ENCODE results near the gene TSPAN14. TPM values are rescaled to one million over a fixed set of nuclear protein-coding genes. Genes with fewer than 3 reads are reported as not detected.

TSPAN14 gene
- total and polyA plus RNA-seq, 2 donors (not counting 1 experiment from before 2014, with no cell fraction given) = 12.1 to 50.0 TPM

DNA sequence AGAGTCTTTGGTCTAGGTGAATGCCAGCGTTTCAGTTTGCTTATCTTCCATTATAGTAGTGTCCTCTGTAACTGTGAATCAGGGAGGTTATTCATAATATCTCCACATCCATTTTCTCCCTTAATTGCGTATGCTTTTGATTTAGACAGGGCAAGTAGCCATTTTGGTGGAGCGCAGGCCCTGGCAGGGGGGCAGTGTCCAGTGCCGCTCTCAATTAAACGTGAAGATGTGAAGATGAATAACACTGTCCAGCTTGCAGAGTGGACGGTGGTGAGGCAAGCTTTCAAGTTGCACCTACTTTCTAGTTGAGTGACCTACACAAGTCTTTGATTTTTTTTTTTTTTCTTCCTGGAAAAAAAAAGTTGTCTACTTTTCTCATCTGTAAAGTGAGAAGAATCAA, 4.5 kb downstream of the TSPAN14 start:
- no peak for DNase-seq (ENCODE audit: low read depth in 2 of 2)
- TF ChIP-seq, protein P1, sequence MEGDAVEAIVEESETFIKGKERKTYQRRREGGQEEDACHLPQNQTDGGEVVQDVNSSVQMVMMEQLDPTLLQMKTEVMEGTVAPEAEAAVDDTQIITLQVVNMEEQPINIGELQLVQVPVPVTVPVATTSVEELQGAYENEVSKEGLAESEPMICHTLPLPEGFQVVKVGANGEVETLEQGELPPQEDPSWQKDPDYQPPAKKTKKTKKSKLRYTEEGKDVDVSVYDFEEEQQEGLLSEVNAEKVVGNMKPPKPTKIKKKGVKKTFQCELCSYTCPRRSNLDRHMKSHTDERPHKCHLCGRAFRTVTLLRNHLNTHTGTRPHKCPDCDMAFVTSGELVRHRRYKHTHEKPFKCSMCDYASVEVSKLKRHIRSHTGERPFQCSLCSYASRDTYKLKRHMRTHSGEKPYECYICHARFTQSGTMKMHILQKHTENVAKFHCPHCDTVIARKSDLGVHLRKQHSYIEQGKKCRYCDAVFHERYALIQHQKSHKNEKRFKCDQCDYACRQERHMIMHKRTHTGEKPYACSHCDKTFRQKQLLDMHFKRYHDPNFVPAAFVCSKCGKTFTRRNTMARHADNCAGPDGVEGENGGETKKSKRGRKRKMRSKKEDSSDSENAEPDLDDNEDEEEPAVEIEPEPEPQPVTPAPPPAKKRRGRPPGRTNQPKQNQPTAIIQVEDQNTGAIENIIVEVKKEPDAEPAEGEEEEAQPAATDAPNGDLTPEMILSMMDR (conservative IDR thresholded peaks at IDR 0.05 in 1 of 2, IDR thresholded peaks at IDR 0.05 in 1 of 2; ENCODE audit: low read depth in 1 of 2, low read length in 2 of 2) = no peak
- TF ChIP-seq EZH2 (IDR thresholded peaks at IDR 0.05; ENCODE audit: low read length, missing control alignments) = no peak
- no peaks in the 10 kb centered on the region for H4K20me1 ChIP-seq (ENCODE audit: control insufficient read depth, extremely low read depth, insufficient read depth, low read length)
- no peak overlapping the region for H3K4me3 ChIP-seq (replicated peaks in 1 of 4; ENCODE audit: control extremely low read depth in 1 of 4, insufficient read depth in 1 of 4, low read depth in 3 of 4, low read length in 4 of 4)
- peak overlapping the region; percentile 18 for H3K27ac ChIP-seq (ENCODE audit: insufficient read depth, low read length)
- no peaks in the 10 kb centered on the region for H3K36me3 ChIP-seq (ENCODE audit: control insufficient read depth, insufficient read depth, low read length)
- peaks cover 72% of the 10 kb centered on the region for H3K79me2 ChIP-seq (ENCODE audit: control insufficient read depth, insufficient read depth, low read length)
- no peak overlapping the region for H3K4me2 ChIP-seq (ENCODE audit: extremely low read depth, insufficient read depth, low read length)
- no peaks in the 10 kb centered on the region for H3K27me3 ChIP-seq (ENCODE audit: control insufficient read depth, insufficient read depth, low read length)
- H2AFZ ChIP-seq (ENCODE audit: low read length) = no peak overlapping the region
- H3K9me3 ChIP-seq (ENCODE audit: control insufficient read depth, insufficient read depth, low read depth, low read length) = no peaks in the 10 kb centered on the region
- H3K9ac ChIP-seq (ENCODE audit: insufficient read depth, low read length) = no peak overlapping the region
- H3K4me1 ChIP-seq (ENCODE audit: control insufficient read depth, extremely low read depth, insufficient read depth, low read length) = peaks cover 32% of the 10 kb centered on the region

DNA sequence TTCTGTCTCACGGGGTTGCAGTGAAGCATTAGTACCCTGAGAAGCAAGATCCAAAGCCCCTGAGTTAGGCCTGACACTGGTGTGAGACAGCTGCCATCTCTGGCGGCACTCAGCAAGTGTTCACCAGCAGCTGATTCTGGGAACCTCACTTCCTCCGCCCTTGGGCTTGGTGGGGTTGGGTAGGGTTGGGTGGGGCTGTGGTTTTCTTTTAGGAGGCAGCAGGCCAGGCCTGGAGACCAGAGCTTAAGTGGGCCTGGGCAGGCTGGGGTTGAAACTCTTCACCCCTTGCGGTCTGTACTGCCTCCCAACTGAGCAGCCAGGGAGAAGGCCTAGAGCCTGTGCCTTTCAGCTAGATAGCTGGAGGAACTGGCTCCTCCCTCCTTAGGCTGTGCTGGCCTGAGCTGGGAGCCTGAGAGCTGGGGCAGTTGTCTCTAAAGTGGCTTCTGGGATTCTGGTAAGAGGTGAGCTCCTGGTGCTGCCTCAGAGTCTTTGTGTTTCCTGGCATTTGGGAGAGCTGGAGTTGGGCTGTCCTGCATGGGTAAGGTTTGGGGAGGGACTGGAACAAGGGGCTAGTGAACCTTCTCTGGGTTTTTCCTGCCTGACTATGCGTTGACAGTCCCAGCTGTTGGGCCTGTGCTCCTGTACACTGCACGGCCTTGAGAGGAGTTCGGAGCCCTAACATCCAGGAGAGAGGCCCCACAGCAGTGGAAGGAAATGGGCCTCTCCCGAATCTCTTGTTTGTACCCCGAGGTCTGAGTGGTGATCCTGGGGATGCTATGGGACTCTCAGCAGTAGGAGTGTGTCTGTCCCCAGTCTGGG, 5.1 kb downstream of the TSPAN14 start:
- Histone ChIP-seq H3K27me3 (ENCODE audit: control insufficient read depth, insufficient read depth, low read length) (no peaks in the 10 kb centered on the region), H3K4me2 (ENCODE audit: extremely low read depth, insufficient read depth, low read length) (no peak overlapping the region), H3K36me3 (ENCODE audit: control insufficient read depth, insufficient read depth, low read length) (no peaks in the 10 kb centered on the region), H3K4me3 (replicated peaks in 1 of 4; ENCODE audit: control extremely low read depth in 1 of 4, insufficient read depth in 1 of 4, low read depth in 3 of 4, low read length in 4 of 4) (peak overlapping the region in 1 of 4 experiments; percentile 12), H2AFZ (ENCODE audit: low read length) (no peak overlapping the region), H3K27ac (ENCODE audit: insufficient read depth, low read length) (peak overlapping the region; percentile 35), H3K9me3 (ENCODE audit: control insufficient read depth, insufficient read depth, low read depth, low read length) (no peaks in the 10 kb centered on the region), H3K4me1 (ENCODE audit: control insufficient read depth, extremely low read depth, insufficient read depth, low read length) (peaks cover 38% of the 10 kb centered on the region), H3K9ac (ENCODE audit: insufficient read depth, low read length) (peak overlapping the region; percentile 16), H4K20me1 (ENCODE audit: control insufficient read depth, extremely low read depth, insufficient read depth, low read length) (no peaks in the 10 kb centered on the region), H3K79me2 (ENCODE audit: control insufficient read depth, insufficient read depth, low read length) (peaks cover 78% of the 10 kb centered on the region)
- DNase-seq (ENCODE audit: low read depth in 2 of 2) = peak; percentile 88 to 89
- TF ChIP-seq EZH2 (IDR thresholded peaks at IDR 0.05; ENCODE audit: low read length, missing control alignments) = no peak
- TF ChIP-seq, protein P1 (conservative IDR thresholded peaks at IDR 0.05 in 1 of 2, IDR thresholded peaks at IDR 0.05 in 1 of 2; ENCODE audit: low read depth in 1 of 2, low read length in 2 of 2) = no peak

DNA sequence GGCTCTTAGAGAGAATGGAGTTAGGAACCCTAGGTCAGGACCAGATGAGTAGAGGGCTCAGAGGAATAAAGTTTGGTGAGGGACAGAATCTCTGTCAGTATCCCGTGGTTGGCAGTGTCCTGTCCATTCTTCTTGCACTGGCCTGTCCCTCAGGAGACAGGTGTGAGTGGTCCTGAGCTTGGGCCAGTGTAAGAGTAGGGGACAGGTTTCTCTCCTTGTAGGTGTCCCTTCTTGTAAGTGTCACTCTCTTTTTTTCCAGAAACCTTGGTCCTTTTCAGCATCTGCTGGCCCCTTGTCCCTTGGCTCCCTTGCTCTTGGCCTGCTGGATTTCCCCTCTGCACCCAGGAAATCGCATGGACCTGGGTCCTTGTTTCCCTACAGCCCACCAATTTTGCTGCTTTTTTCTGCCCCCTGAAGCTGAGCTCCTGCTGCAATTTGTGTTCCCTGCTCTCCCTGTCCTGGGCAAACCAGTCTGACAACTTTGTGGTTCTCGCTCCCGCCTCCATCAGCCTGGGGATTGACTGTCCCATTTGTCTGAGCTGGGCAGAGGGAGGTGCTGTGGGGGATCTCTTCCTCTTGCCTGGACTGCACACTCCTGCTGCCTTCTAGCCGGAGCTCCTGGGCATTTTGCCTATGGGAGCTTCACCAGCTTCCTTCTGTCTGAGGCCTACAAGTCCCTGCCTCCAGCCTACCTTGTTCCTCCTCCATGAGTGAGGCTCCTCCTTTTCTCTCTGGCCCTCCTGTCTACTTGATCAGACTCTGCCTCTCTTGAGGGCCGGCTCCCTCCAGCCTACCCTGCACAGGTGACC, 6.5 kb downstream of the TSPAN14 start:
- no peaks in the 10 kb centered on the region for H4K20me1 ChIP-seq (ENCODE audit: control insufficient read depth, extremely low read depth, insufficient read depth, low read length)
- no peak overlapping the region for H3K27ac ChIP-seq (ENCODE audit: insufficient read depth, low read length)

More for the DNA sequence above, 6.5 kb downstream of the TSPAN14 start:
- Histone ChIP-seq H3K27me3 (ENCODE audit: control insufficient read depth, insufficient read depth, low read length) (no peaks in the 10 kb centered on the region), H3K4me2 (ENCODE audit: extremely low read depth, insufficient read depth, low read length) (no peak overlapping the region), H3K36me3 (ENCODE audit: control insufficient read depth, insufficient read depth, low read length) (no peaks in the 10 kb centered on the region), H3K4me1 (ENCODE audit: control insufficient read depth, extremely low read depth, insufficient read depth, low read length) (peaks cover 49% of the 10 kb centered on the region), H3K9me3 (ENCODE audit: control insufficient read depth, insufficient read depth, low read depth, low read length) (no peaks in the 10 kb centered on the region), H3K79me2 (ENCODE audit: control insufficient read depth, insufficient read depth, low read length) (peaks cover 82% of the 10 kb centered on the region), H3K9ac (ENCODE audit: insufficient read depth, low read length) (no peak overlapping the region), H2AFZ (ENCODE audit: low read length) (no peak overlapping the region), H3K4me3 (replicated peaks in 1 of 4; ENCODE audit: control extremely low read depth in 1 of 4, insufficient read depth in 1 of 4, low read depth in 3 of 4, low read length in 4 of 4) (no peak overlapping the region)
- TF ChIP-seq EZH2 (IDR thresholded peaks at IDR 0.05; ENCODE audit: low read length, missing control alignments) = no peak
- TF ChIP-seq, protein P1 (conservative IDR thresholded peaks at IDR 0.05 in 1 of 2, IDR thresholded peaks at IDR 0.05 in 1 of 2; ENCODE audit: low read depth in 1 of 2, low read length in 2 of 2) = no peak
- DNase-seq (ENCODE audit: low read depth in 2 of 2) = peak; percentile 38 to 76
